Left lobe of liver (tissue), 2 donors: ENCODE results near the gene UNC5B. TPM values are rescaled to one million over a fixed set of nuclear protein-coding genes. Genes with fewer than 3 reads are reported as not detected.

ENCODE experiments used
- ATAC-seq: fragments of 200-7000 bp; cut with Tn5 transposase; one replicate; pipeline ENCODE4 v1.9.1; 2020; ENCODE audit warnings: mild to moderate bottlenecking, moderate library complexity
- DNase-seq: peaks from one replicate; pipeline ENCODE4 v3.0.0-alpha.2; 2020; ENCODE audit warnings: low spot score
- total RNA-seq: library from RNA; stranded (reverse); gene quantifications from one replicate; pipeline ENCODE4 v1.2.1, GENCODE V29; 2021
- donor health status: DM: no; HTN: no; CAD: no; lungs with moderate emphysema.
- donor health status: DM: no; HTN: yes; CAD: no.

UNC5B gene
- total RNA-seq, 1 donor from 2014 or later: 1.8 TPM

- ATAC-seq: peak; percentile 72
- DNase-seq: peak; percentile 91
Observed at GRCh38 chr10:71334221-71334791, 121.9 kb downstream of the UNC5B start.

GRCh38 chr10:71335173-71335708 lies 122.9 kb downstream of the UNC5B start:
- ATAC-seq: no peak
- DNase-seq: no peak

- no peak for ATAC-seq
Observed at GRCh38 chr10:71336632-71337031, 124.3 kb downstream of the UNC5B start.

GRCh38 chr10:71337219-71337701 lies 124.9 kb downstream of the UNC5B start:
- ATAC-seq (peak; percentile 67), DNase-seq (peak; percentile 95)

More at GRCh38 chr10:71336632-71337031, 124.3 kb downstream of the UNC5B start:
- DNase-seq: no peak

GRCh38 chr10:71338728-71339495 lies 126.5 kb downstream of the UNC5B start:
- DNase-seq: no peak
- ATAC-seq: no peak

GRCh38 chr10:71339796-71340589 lies 127.6 kb downstream of the UNC5B start:
- peak; percentile 91 for DNase-seq
- ATAC-seq: peak; percentile 64

GRCh38 chr10:71342573-71343391 lies 130.4 kb downstream of the UNC5B start:
- no peak for DNase-seq
- ATAC-seq: no peak

- DNase-seq: no peak
- ATAC-seq: peak; percentile 7
Observed at GRCh38 chr10:71343392-71343773, 131.0 kb downstream of the UNC5B start.

- DNase-seq: no peak
- no peak for ATAC-seq
Observed at GRCh38 chr10:71344154-71344925, 132.0 kb downstream of the UNC5B start.

- ATAC-seq: peak; percentile 18
- no peak for DNase-seq
Observed at GRCh38 chr10:71344993-71345480, 132.7 kb downstream of the UNC5B start.

GRCh38 chr10:71345694-71346093 lies 133.3 kb downstream of the UNC5B start:
- DNase-seq (no peak), ATAC-seq (no peak)

- DNase-seq (no peak), ATAC-seq (no peak)
Observed at GRCh38 chr10:71346731-71347130, 134.4 kb downstream of the UNC5B start.

- DNase-seq: peak; percentile 91
- peak; percentile 81 for ATAC-seq
Observed at GRCh38 chr10:71347587-71348395, 135.4 kb downstream of the UNC5B start.

- no peak for ATAC-seq
Observed at GRCh38 chr10:71348850-71349249, 136.5 kb downstream of the UNC5B start.

GRCh38 chr10:71349406-71349805 lies 137.0 kb downstream of the UNC5B start:
- ATAC-seq (no peak), DNase-seq (no peak)

More at GRCh38 chr10:71348850-71349249, 136.5 kb downstream of the UNC5B start:
- no peak for DNase-seq

- DNase-seq (no peak), ATAC-seq (no peak)
Observed at GRCh38 chr10:71351087-71351486, 138.7 kb downstream of the UNC5B start.

GRCh38 chr10:71351628-71352319 lies 139.4 kb downstream of the UNC5B start:
- ATAC-seq: peak; percentile 85
- DNase-seq: peak; percentile 93
